ENCODE data around the gene GFPT1.
"Not testable (repeated sequence)": the region's sequence is repeated elsewhere in the genome, so short reads cannot be mapped to it uniquely, and the experiment has no call there.

GFPT1 gene

DNA sequence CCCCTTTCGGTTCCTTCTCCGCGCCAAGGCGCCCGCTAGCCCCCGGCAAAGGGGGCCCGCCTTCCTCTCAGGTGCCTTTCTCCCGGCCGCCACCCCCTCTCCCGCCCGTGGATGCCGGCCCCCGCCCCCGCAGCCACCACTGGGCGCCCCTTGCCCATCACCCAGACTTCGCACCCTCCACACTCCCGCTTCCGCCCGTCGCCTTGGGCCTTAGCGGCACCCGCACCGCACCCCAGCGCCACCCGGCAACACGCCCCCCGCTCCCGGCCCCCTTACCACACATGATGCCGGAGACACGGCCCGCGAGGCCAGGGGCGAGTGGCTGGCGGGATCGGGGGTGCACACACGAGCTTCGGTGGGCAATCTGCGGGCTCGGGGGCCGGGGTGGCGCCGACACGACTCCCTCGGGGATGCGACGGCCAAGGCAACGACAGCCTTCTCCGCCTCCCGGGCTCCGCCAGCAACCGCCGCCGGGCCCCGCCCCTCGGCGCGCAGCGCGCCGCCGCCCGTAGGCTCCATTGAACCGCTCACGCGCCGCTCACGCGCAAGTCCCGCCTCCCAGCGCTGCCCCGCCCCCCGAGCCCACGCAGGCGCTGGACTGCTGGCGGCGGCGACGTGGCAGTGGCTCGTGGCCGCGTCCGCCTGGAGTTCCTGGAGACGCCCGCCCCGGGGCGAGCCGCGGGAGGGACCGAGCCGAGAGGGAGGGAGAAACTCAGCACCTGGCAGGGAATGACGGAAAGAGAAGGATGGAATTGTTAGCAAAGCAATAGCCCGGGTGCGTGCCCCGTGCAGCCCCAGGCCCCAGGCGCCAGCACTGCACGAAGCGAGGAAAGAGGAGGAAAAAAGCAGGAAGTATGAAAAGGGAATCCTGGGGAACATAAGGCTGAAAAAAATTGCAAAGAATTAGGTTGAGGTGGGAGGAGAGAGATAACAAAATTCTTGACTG is at the start of gene GFPT1:
TSS of gene GFPT1 (minus strand) at position 439 of the 946 bp plus-strand sequence. CDS start at position 283, 156 bp downstream.
- in situ Hi-C loops (cut with HindIII; ENCODE audit: low sequenced_read_pairs), result no loop called here

GRCh38 chr2:69436596-69436937 is 49.5 kb upstream of the GFPT1 start:
- in situ Hi-C loops (cut with HindIII; ENCODE audit: low sequenced_read_pairs), result loop anchor here (5.0 kb wide), 2 partner anchors 36 to 59 kb away; no protein-coding TSS in a partner anchor

DNA sequence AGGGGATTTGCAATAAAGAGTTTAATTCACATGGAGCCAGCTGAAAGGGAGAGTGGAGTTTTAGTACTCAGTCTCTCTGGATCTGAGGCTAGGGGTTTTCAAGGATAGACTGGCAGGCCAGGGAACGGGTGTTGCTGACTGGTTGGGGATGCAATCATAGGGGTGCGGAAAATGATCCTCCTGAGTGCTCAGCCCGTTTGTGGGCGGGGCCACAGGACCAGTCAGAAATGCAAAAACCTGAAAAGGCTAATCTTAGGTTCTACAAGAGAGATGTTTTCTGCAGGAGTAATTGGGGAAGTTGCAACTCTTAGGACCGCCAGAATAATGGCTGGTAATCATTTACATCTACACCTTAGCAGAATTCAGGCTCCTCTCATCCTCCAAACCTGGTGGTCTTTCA is 47.7 kb upstream of the GFPT1 start:
- in situ Hi-C loops (cut with HindIII; ENCODE audit: low sequenced_read_pairs), result loop anchor here (5.0 kb wide), 2 partner anchors 38 to 57 kb away; no protein-coding TSS in a partner anchor

GRCh38 chr2:69429491-69430183 is 42.6 kb upstream of the GFPT1 start:
- in situ Hi-C loops (cut with HindIII; ENCODE audit: low sequenced_read_pairs), result no loop called here

DNA sequence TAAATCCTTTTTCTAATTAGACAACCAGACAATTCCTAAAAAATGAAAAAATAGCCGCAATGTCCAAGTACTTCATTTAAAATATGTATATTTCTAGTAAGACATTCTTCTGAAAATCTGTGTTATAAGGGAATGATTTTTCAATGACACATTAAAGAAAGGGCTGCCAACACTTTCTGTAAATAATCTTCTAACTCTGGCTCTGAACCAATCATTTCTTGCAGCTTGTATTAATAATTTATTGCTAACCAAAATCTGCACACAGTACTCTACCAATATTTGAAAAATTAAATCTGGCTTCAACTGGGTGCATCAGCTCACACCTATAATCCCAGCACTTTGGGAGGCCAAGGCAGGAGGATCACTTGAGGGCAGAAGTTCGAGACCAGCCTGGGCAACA is 42.0 kb upstream of the GFPT1 start:
- in situ Hi-C loops (cut with HindIII; ENCODE audit: low sequenced_read_pairs), result no loop called here

DNA sequence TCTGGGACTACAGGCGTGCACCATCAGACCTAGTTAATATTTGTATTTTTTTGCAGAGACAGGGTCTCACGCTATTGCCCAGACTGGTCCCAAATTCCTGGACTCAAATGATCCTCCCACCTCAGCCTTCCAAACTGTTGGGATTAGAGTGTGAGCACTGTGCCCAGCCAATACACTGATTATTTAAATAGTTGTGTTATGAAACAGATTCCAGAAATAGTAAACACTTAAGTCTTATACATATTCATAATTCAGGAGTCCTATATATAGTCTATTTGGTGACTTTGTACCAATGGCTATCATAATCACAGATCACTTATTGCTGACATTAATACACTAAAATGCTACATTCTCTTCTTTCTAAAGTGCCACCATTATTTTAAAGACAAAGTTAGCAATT is 37.4 kb upstream of the GFPT1 start:
- in situ Hi-C loops (cut with HindIII; ENCODE audit: low sequenced_read_pairs), result no loop called here

GRCh38 chr2:69422198-69422597 is 35.2 kb upstream of the GFPT1 start:
- in situ Hi-C loops (cut with HindIII; ENCODE audit: low sequenced_read_pairs), result no loop called here

DNA sequence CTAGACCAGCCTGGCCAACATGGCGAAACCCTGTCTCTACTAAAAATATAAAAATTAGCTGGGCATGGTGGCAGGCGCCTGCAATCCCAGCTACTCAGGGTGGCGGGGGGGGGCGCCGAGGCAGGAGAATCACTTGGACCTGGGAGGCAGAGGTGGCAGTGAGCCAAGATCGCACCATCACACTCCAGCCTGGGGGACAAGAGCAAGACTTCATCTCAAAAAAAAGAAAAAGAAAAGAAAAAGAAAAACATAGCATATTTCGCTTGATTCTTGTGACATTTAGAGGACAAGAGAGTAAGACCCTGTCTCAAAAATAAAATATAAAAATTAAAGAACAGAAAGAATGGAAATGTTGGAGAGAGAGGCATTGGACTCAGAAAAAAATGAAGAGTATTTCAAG is 32.1 kb upstream of the GFPT1 start:
- in situ Hi-C loops (cut with HindIII; ENCODE audit: low sequenced_read_pairs), result not testable (repeated sequence)

GRCh38 chr2:69416147-69416546 is 29.1 kb upstream of the GFPT1 start:
- in situ Hi-C loops (cut with HindIII; ENCODE audit: low sequenced_read_pairs), result no loop called here

DNA sequence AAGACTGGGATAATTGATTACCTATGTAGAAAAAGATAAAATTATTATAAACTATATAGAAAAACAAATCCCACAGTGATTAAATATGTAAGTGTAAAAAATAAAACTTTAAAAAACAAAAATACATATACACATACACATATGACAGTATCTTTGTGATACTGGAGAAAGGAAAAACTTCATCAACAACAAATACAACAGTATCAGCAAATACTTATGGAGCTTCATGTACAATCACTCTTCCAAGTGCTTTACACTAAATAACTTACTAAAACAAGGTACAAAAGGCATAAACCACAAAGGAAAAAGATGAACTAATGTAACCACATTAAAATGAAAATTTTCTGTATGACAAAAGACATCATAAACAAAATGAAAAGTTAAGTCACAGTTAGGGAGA is 24.1 kb upstream of the GFPT1 start:
- in situ Hi-C loops (cut with HindIII; ENCODE audit: low sequenced_read_pairs), result no loop called here

DNA sequence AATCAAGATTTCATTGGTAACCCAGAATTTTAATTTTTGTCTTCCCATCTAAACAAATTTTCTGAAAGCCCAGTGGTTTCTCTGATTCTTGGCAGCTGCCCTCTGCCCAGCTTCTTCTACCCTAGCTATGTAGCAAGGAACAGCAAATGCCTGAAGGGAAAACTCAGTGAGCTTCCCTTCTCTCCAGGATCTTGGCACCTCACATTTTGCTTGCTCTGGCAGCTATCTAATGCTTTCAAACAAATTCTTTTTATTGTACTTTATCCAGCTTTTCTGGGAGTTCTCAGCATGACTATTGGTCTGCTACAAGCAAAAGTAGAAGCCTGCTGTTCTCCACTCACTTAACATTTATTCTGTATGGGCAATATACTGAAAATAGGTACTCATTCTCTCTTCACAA is 18.3 kb upstream of the GFPT1 start:
- in situ Hi-C loops (cut with HindIII; ENCODE audit: low sequenced_read_pairs), result no loop called here

GRCh38 chr2:69400121-69400520 is 13.1 kb upstream of the GFPT1 start:
- in situ Hi-C loops (cut with HindIII; ENCODE audit: low sequenced_read_pairs), result no loop called here

DNA sequence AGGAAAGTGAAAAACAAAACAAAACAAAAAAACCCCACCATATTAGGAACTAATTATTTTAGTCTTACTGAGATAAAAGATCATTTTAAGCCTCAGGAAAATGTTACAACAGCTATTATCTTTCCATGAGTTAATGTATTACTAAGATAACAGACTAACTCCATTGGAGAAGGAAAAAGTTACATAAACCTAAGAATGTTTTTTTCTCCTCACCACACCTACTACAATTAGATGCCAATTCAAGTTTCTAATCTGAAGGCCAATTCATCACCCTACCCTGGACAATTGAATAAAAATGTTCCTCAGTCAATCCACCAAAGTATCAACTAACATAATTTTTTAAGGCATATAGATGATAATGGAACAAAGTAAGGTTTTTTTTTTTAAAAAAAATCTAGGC is 10.2 kb upstream of the GFPT1 start:
- in situ Hi-C loops (cut with HindIII; ENCODE audit: low sequenced_read_pairs), result no loop called here

DNA sequence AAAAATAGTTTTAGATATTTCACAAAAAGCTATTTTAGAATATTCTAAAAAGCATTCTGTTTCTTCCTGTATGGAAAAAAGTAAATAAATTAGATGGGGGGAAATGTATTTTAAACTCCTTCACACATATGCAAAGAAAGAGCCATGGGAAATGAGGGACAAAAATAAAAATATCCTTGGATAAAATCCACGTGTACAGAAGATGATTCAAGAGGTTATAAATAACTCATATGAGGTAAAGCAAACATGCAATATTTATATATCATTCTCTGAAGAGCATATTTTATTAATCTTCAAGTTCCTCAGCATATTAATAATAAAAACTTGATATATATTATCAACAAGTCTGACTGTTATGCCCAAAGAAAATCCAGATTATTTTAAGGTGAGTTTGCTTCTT is 8.8 kb upstream of the GFPT1 start:
- in situ Hi-C loops (cut with HindIII; ENCODE audit: low sequenced_read_pairs), result no loop called here

DNA sequence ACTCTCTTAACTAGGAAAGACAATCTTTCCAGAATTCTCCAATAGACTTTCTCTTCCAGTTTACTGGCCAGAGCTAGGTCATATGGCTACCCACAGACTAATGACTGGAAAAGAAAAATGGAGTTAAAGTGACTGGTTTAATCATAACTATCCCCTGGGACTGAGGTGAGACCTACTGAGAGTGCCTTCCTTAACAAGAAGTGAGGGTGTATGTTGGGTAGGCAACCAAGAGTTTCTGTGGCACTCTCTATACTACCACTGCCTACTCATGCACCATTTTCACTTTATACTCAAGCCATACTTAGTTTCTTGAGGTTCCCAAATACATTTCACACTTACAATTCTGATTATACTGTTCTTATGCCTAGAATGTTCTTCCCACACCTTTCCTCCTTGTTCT is 6.9 kb upstream of the GFPT1 start:
- in situ Hi-C loops (cut with HindIII; ENCODE audit: low sequenced_read_pairs), result no loop called here

DNA sequence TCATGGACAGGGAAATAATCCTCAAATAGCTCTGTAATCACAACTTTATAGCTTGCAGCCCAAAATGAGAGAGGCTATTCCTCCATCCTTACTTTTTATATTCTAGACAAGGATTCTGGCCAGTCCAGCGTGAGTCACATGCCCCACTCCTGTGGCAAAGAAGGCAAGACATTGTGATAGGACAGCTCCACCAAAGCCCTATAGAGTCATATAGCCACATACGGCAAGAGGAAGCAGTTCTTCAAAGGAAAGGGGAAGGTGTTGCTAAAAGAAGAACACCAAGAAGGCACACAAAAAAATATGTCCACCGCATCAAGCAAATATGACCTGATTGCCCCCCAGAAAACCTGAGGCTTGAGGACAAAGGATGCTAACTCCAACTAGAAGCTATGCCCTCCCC is 3.4 kb upstream of the GFPT1 start:
- in situ Hi-C loops (cut with HindIII; ENCODE audit: low sequenced_read_pairs), result no loop called here

GRCh38 chr2:69390001-69390400 is 3.0 kb upstream of the GFPT1 start:
- in situ Hi-C loops (cut with HindIII; ENCODE audit: low sequenced_read_pairs), result no loop called here

- in situ Hi-C loops (cut with HindIII; ENCODE audit: low sequenced_read_pairs), result no loop called here
Observed at GRCh38 chr2:69389271-69389670, 2.2 kb upstream of the GFPT1 start.

GRCh38 chr2:69387770-69388481 is 899 bp upstream of the GFPT1 start:
- in situ Hi-C loops (cut with HindIII; ENCODE audit: low sequenced_read_pairs), result no loop called here

DNA sequence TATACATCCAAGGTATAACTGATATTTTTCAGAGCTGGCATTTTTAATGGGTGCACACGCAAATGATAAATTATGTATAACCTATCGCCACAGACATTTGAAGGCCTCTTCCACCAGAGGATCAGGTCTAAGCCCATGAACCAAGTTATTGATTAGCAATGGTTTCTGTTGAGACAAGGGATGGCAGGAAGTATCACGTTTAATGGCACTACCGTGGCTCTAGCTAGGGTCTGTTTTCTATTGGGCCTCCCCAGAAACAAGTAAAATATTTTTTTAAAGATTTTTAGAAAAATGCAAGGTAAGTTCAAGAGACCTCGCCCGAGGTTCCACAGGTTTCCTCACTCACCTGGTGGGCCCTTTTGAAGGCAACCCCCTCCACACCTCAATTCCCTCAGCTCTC is 667 bp downstream of the GFPT1 start:
- in situ Hi-C loops (cut with HindIII; ENCODE audit: low sequenced_read_pairs), result no loop called here

- in situ Hi-C loops (cut with HindIII; ENCODE audit: low sequenced_read_pairs), result no loop called here
Observed at GRCh38 chr2:69385443-69386151, 1.4 kb downstream of the GFPT1 start.
